ENCODE results near the gene FBXL17. TPM values are rescaled to one million over a fixed set of nuclear protein-coding genes. Genes with fewer than 3 reads are reported as not detected.
"Not testable (repeated sequence)": the region's sequence is repeated elsewhere in the genome, so short reads cannot be mapped to it uniquely, and the experiment has no call there.

FBXL17 gene
- 6.5 and 8.3 TPM in 2 replicates for total RNA-seq

DNA sequence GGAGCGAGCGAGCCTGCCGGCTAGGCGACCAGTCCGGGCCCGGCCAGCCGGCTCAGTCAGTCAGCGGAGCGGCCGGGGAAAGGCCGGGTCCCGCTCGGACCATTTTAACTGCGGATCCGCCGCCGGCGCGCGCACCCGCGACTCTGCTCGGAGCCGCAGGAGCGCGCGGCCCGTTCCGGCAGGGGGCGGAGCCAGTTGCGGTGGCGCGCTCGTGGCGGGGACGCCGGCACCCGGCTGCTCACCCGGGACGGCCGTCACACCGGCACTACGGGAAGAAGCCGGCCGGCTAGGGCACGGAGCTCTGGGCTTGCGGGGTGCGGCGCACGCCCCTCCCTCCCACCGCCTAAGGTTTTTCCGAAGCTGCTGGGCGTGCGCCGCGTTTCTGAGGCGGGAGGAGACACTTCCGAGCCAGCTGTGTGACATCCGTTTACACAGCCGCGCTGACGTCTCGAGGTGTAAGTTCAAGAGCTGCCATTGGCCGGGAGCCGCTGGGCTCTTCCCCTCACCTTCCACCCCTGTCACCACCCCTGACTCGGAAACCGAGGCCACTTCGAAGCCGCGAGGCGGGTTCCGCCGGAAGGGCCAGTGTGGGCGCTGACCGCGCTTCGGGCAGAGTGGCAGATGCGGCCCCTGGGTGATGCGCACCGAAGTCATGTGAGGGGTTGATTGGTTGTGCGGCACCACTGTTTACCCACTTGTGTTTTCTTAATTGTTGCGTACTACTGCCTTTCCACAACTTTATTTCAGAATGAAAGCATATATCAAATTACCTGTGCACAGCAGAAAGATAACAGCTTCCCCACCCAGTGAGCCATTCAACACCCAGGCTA lies at the start of gene FBXL17:
TSS of gene FBXL17 (minus strand) at position 145 of the 830 bp plus-strand sequence.
- peak; percentile 88 for DNase-seq

- DNase-seq, result no peak
These were observed 49.2 kb upstream of the FBXL17 start for GRCh38 chr5:108430931-108431608.

DNA sequence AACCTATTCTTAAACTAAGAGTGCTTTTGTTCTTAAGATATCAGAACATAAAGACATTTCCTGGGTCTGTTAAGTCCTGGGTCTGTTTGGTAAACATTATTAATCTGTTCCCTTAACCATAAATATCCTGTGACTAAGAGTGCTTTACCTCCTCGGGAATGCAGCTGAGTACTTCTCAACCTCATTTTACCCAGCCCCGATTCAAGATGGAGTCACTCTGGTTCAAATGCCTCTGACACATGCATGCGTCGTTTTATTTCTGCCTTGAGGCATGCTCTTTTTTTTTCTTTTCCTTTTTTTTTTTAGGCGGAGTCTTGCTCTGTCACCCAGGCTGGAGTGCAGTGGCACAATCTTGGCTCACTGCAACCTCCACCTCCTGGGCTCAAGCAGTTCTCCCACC lies 39.8 kb upstream of the FBXL17 start:
- no peak for DNase-seq

DNA sequence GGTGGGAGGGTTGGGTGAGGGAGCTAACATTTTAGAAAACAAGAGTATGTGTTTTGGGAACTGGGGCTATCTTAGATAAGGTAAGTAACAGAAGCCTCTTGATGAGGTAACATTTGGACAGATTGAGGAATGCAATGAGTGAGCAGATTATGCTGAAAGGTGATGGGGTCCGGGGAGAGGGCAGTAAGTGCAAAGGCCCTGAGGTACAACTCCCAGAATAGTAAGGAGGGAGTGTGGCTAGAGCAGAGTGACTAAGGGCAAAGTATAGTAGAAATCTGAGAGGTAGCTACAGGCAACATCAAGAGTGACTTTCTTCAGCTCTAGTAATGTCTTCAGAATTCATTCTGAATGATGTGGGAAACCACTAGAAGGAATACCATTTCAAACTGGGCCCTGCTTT lies 38.9 kb upstream of the FBXL17 start:
- no peak for DNase-seq

- DNase-seq, result no peak
These were observed 38.3 kb upstream of the FBXL17 start for GRCh38 chr5:108420158-108420557.

DNA sequence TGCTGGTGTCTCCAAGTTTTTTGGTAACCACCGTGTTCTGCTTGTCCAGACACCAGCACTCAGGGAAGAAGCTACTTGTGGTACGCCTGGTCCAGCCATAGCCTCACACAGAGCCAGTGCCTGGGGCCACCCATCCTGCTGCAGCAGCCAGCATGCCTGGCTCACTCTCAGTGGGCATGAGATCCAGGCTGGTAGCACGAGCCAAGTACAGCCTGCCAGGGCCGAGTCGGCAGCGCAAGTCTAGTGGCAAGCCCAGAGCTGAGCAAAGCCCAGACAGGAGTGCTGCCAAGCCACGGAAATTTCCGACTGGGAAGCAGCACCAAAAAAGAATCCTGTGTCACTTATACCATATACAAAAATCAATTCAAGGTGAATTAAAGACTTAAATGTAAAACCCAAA lies 36.3 kb upstream of the FBXL17 start:
- DNase-seq, result no peak

DNA sequence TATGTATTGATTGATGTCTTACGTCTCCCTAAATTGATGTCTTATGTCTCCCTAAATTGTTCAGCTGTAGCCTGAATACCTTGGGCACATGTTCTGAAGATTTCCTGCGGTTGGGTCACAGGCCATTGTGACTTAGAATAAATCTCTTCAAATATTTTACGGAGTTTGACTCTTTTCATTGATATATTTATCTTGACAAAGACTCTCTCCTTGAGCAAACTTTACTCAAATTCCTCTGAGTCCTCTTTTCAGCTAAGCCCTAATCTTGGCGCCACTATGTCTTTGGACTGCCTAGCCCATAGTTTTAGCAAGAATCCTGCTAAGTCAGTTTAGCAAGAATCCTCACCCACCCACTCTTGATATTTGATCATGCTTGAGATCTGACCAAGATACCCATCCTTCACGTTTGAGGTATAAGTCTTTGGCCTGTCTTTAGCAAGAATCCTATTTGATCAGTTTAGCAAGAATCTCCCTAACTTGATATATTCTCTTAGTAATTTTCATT lies 35.3 kb upstream of the FBXL17 start:
- no peak for DNase-seq

GRCh38 chr5:108415726-108416125 lies 33.8 kb upstream of the FBXL17 start:
- DNase-seq, result no peak

DNA sequence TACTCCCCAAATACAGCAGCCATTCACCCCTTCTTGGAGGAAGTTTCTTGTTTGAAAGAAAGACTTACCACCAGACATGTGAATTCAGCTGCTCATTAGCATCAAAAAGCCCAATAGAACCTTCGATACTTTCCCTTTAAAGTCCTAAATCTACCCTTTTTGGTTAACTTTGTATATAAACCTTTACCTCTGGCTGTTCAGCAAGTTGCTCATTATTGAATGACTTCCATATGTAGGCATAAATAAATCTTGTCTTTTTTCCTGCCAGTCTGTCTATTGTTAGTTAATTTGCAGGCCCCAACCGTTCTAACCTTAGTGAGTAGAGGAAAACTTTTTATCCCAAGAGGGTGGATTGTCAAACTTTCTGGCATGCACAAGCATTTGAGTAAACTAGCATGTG lies 27.9 kb upstream of the FBXL17 start:
- no peak for DNase-seq

DNA sequence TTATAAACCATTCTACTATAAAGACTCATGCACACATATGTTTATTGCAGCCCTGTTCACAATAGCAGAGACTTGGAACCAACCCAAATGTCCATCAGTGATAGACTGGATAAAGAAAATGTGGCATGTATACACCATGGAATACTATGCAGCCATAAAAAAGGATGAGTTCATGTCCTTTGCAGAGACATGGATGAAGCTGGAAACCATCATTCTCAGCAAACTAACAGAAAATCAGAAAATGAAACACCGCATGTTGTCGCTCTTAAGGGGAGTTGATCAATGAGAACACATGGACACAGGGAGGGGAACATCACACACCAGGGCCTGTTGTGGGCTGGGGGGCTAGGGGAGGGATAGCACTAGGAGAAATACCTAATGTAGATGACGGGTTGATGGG lies 23.3 kb upstream of the FBXL17 start:
- DNase-seq, result not testable (repeated sequence)

DNA sequence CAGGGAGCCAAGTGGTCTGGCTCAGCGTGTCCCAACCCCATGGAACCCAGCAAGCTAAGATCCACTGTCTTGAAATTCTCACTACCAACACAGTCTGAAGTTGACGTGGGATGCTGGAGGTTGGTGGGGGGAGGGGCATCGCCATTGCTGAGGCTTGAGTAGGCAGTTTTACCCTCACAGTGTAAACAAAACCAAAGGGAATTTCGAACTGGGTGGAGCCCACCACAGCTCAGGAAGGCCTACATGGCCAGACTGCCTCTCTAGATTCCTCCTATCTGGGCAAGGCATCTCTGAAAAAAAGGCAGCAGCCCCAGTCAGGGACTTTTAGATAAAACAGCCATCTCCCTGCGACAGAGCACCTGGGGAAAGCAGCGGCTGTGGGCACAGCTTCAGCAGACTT lies 17.1 kb upstream of the FBXL17 start:
- no peak for DNase-seq

- not testable (repeated sequence) for DNase-seq
These were observed 14.9 kb upstream of the FBXL17 start for GRCh38 chr5:108396837-108397236.

GRCh38 chr5:108387758-108388157 lies 5.9 kb upstream of the FBXL17 start:
- DNase-seq, result no peak

DNA sequence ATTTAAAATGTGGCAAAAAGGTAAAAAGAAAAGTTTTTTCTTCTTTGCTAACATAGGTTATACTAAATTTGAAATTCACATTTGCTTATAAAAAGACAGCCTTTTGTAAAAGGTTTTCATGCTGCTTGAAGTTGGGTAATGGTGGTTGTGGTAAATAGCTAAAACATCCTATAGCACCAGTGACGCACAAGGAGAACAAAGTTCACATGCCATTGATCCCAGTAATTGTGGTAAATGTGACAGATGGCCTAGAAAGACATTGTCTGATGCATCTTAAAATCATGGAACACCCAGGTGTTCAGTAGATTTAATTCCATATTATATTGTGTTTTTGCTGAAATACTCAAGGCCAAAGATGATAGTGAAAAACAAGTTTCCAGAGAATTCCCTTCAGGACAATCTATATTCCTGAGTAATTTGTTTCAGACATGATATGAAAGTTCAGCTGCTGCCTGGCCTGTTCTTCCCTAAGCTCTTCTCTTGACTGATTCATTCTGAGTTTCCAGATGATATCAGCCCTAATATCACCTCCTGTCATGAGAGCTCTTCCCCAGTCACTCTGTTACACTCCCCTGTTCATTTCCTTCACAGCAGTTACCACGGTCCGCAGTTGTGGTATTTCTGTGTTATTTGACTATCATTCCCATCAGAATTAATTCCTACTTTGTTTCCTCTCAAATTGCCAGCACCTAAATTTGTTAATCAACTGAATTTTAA lies 4.6 kb upstream of the FBXL17 start:
- no peak for DNase-seq

GRCh38 chr5:108384741-108385140 lies 2.8 kb upstream of the FBXL17 start:
- DNase-seq, result no peak

- no peak for DNase-seq
These were observed 959 bp upstream of the FBXL17 start for GRCh38 chr5:108382784-108383330.

- DNase-seq, result peak; percentile 74
These were observed 446 bp downstream of the FBXL17 start for GRCh38 chr5:108381350-108381953.

DNA sequence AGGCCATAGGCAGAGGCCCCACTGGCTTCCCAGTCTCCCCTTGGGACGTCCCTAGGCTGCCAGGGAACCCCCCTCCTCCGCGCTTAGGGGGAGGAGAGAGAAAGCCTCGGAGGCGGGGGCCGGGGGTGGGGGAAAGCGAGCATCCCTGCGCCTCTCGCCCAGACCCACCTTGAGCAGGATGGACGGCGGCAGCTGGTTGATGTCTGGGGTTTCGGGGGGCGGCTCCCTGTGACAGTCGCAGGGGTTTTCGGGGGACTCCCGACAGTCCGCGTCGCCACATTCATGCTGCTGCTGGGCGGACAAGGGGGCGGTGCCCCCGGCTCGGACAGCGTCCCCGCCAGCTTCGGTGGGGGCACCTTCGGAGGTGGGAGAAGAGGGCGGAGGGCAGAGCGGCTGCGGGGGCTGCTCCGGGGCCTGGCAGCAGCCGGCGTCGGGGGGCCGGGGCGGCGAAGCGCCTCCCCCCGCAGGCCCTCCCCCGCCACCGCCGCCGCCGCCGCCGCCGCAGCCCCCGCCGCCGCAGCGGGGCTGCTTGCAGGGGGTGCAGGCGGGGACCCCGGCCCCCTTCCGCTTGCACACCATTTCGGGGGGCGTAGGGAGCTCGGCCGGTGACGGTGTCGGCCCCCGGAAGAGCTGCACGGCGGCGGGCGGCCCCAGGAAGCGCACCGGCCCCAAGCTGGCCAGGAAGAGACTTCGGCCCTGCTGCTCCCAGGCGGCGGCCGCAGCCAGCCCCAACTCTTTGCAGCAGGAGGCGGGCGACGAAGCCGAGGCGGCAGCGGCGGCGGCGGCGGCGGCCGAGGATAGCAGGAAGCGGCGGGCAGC lies 1.2 kb downstream of the FBXL17 start:
- peak; percentile 47 for DNase-seq

DNA sequence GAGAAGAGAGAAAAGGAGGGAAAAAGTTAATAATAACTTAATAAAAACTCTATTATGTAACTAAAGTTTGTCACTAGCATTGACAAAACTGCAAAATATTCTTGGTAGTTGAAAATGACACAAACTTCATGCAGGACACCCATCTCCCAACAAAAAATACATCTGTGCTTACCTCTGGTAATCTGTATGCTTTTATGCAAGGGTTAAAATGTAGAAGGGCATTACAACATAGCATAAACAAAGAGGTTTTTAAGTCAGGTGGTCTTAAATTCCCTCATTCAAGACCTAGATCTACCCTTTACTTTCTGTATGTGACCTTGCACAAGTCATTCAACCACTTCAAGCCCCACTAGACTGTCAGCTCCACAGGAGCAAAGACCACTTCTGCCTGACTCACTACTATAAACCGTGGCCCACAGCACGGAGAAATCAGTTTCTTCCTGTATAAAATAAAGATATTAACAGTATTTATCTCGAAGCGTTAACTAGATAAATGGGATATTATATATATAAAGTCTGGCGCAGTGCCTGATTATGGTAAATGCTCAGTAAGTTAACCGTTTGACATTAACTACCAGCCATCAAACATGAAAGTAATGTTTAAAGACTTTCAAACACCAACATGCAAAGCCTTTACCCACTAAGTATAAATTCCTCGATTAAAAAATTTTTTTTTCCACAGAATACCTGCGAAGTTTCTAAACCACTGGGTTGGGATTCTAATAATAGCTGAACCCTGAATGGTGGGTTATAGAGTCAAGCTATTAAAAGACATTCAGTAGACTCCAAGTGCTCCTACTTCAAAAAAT lies 2.0 kb downstream of the FBXL17 start:
- DNase-seq, result peak; percentile 10

DNA sequence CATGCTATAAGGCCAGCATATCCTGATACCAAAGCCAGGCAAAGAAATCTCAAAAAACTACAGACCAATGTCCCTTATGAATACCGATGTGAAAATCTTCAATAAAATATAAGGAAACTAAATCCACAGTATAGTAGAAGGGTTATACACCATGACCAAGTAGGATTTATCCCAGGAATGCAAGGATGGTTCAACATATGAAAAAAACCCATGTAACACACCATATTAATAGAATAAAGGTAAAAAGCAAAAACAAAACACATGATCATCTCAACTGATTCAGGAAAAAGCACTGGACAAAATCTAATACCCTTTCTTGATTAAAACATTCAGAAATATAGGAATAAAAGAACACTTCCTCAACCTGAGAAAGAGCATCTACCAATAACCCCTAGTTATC lies 6.1 kb downstream of the FBXL17 start:
- DNase-seq, result no peak

DNA sequence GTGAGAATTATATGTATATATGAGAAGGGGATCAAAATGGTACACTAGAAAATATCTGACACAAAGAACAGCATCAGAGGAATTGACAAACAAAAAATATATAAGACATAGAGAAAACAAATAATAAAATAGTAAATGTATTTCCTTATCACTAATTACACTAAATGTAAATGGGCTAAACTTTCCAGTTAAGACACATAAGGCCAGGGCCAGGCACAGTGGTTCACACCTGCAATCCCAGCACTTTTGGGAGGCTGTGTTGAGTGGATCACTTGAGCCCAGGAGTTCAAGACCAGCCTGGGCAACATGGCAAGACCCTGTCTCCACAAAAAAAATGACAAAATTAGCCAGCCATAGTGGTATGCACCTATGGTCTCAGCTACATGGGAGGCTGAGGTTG lies 8.5 kb downstream of the FBXL17 start:
- no peak for DNase-seq
